Non-pigmented ciliary epithelial cell (primary cell): Measurements from ENCODE around the gene RTN4.

ENCODE experiments used
- DNase-seq: peaks from one replicate; pipeline ENCODE4 v3.0.0-alpha.2; 2010; ENCODE audit warnings: low read depth

The RTN4 gene

DNA sequence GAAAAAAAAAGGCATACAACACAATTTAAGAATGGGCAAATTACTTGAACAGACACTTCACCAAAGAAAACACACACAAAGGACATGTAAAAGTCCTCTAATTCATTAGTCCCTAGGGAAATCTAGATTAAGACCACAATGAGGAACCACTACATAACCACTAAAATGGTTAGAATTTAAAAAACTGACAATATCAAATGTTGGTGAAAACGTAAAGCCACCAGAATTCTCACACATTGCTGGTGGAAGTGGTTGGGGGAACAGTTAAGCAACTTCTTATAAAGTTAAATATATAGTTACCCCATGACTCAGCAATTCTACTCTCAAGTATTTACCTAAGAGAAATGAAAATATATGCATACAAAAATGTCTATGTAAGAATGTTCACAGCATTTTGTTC, 11.8 kb downstream of the RTN4 start:
- no peak for DNase-seq

- DNase-seq, result no peak
Observed at GRCh38 chr2:55035716-55036115, 14.5 kb downstream of the RTN4 start.

- no peak for DNase-seq
Observed at GRCh38 chr2:55033921-55034320, 16.3 kb downstream of the RTN4 start.

DNA sequence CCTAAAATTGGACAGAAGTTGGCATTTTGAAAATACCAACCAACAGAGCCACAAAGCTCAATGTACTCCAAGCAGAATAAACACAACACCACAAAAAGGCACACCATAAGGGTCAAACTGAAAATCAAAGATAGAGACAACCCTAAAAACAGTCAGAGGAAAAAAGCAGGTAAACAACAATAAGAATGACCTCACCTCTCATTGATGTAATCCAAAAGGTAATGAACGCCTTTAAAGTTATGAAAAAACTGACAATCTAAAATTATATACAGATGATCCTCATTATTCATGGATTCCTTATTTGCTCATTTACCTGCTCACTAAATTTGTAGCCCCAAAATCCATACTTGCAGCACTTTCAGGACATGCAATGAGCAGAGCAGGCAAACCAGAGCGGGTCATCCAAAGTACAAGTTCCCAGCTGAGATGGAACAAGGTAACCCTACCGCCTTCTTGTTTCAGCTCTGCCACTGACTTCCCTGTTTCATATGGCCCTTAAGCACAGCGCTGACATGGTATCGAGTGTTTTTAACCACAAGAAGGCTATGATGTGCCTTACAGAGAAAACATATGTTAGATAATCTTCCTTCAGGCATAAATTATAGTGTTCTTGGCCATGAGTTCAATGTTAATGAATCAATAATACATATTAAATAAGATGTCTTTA, 17.0 kb downstream of the RTN4 start:
- no peak for DNase-seq

DNA sequence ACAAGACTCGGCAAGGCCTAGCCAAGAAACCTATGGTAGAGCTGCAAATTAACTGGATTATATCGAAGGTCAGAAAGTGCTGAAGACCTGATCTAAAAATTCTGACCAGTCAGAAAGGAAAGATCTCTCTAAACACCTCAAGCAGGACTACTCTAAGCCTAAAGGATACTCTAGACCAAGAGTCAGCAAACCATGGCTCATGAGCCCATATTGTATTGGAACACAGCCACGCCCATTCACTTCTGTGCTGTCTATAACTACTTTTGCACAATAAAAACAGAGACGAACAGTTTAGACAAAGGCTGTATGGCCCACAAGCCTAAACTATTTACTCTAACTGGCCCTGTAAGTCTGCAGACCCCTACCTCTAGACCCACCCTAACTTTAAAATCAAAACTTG, 18.7 kb downstream of the RTN4 start:
- DNase-seq, result no peak

- DNase-seq, result no peak
Observed at GRCh38 chr2:55030766-55031165, 19.5 kb downstream of the RTN4 start.

- DNase-seq, result no peak
Observed at GRCh38 chr2:55029098-55029497, 21.2 kb downstream of the RTN4 start.

DNA sequence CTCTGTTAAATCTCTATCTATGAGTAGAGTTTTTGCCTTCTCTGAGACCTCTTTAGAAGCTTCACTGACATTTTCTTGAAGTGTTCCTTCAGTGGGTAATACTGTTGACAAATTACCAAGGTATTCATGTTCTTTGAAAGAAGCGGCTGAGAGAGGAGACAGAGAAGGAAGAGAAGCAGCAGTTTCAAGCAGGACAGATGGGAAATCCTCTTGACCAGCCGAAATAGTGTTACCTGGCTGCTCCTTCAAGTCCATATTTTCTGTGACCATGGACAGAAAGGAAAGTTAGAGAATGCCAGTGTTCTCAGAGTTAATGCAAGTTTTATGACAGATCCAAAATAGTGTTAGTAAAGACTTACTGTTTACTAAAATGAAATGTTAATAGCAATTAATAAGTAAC, 23.0 kb downstream of the RTN4 start:
- DNase-seq, result no peak

DNA sequence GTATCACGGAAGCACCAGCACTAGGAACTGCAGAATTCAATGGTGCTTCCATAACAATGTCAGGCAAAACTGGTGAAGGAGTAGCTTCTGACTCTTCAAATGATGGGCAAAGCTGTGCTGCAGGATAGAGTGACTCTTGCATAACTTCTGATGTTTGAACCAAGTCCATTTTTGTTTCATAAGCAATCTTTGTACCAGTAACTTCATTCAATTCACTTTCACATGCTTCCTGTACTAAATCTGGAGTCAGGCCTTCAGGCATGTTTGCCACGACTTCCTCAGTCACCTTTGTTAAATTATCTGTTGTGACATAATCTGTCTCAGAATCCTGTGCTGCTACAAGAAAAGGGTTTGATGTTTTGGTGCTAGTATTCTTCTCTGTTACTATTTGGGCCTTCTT, 24.0 kb downstream of the RTN4 start:
- no peak for DNase-seq

GRCh38 chr2:55025627-55026026, 24.6 kb downstream of the RTN4 start:
- no peak for DNase-seq

GRCh38 chr2:55025082-55025481, 25.2 kb downstream of the RTN4 start:
- DNase-seq, result no peak

DNA sequence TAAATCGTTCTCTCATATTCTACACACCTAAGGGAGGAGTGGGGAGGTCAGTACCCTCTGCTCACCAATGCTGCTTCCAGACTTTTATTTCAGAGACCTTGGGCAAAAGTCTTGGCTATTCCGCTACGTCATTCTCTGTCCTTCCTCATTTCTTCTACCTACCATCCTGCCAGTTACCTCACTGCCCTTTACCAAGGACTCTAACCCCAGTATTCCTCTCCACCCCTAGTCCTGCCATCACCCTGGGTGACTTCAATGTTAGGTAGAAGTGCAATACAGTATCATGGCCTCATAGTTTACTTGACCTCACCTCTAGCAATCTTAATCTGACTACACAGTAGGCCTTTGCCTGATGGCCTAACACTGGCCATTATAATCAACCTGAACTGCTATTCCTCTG, 27.8 kb downstream of the RTN4 start:
- no peak for DNase-seq

- no peak for DNase-seq
Observed at GRCh38 chr2:55019526-55020258, 30.6 kb downstream of the RTN4 start.

DNA sequence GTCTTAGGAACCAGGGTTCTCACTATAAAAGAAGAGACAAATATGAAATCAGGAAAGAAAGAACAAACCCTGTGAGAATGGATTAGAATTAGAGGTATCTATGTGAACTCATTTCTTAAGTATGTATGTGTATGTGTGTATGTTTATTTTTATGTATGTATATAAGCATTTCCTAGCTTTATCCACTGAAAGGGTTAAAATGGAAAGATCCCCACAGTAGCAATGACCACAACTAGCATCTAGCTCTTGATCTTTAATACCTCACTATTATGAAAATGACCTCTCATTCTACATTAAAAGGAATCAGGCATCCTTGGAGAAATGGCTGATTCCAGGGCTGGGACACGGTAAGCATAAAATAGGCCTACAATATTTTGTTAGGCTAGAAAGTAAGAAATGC, 31.6 kb downstream of the RTN4 start:
- no peak for DNase-seq

- no peak for DNase-seq
Observed at GRCh38 chr2:55017880-55018279, 32.4 kb downstream of the RTN4 start.

GRCh38 chr2:55017428-55017827, 32.8 kb downstream of the RTN4 start:
- no peak for DNase-seq

GRCh38 chr2:55014962-55015939, 35.0 kb downstream of the RTN4 start:
- no peak for DNase-seq

DNA sequence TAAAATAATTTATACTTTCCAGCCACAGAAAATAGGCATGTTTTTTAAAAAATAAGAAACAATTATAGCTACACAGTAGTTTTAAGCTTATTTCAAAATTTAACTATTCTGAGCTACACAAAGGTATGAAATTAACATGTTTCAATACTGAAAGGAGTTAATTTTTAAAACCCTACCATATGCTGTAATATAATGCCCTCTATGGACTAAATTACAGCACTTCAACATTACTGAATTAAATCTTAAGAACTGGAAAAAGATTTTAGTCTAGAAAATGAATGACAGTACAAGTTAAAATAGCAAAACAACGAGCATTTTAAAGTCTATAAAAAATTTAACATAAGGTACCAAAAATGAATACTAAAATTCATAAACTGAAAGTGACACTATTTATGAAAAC, 36.3 kb downstream of the RTN4 start:
- DNase-seq, result no peak

DNA sequence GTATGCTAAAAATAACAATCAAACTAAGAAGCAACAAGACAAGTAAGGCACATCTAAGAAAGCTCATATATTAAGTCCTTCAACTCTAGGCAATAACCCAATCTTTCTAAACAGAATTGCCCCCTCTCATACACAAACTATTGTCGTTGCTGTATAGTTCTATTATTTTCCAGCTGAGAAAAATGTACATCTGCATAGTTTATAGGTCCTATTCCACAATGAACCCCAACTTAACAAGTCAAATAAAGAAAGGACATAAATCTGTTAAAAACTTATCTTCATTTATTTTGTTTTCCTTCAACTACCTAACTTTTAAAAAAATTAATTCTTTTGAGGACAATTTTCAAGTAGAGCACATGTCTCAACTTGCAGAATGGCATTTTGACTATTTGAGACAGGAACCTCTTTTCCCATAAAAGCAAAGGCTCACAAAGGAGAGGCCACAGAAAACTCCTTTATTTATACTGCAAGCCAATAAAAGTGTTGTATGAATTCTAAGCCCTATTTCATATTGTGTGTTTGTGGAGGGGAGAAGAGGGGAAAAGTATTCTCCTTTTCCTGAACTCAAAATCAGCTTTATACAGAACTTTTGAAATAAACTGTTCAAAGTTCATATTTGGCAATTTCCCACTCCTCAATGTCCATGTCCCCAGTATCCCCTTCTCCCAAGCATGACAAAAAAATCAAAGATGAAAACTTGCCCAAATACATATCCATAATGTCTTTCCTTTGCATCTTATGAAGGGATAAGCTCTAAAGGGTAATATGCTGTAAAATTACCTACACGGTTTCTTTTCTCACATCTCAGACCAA, 37.4 kb downstream of the RTN4 start:
- no peak for DNase-seq

DNA sequence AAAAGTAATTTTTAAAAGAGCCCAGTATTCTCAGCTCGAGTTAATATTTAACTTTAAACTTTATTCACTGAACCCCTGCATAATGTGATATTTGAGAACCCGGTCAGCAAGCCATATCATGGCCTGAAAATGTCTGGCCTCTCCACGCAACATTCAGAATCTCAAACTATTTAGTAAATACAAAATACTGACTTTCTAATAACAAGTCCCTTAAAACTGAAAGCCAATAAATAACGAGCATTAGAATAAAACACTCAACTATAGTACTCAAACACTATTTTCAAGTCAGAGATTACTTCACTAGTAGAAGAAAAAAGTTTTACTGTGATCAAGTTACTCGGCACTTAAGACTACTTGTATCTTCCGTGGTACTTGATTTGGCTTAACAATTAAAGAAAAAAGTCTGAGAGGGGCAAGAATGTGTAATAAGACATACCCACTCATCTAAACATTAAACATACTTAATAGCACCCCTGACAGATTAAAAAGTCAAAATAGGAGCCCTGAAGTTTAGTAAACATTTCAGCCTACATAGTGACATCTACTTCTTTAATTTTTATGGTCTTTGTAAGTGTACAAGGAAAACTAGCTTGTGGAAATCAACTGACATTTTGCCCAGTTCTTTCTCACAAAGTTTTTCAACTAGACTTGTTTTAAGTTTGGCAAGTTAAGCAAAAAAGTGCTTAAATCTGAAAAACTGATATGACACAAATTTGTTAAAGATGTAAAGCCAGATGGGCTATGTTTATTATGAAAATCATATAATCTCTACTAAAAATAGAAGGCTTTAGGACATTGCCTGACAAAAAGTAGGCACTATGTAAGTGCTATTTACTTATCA, 38.2 kb downstream of the RTN4 start:
- no peak for DNase-seq

DNA sequence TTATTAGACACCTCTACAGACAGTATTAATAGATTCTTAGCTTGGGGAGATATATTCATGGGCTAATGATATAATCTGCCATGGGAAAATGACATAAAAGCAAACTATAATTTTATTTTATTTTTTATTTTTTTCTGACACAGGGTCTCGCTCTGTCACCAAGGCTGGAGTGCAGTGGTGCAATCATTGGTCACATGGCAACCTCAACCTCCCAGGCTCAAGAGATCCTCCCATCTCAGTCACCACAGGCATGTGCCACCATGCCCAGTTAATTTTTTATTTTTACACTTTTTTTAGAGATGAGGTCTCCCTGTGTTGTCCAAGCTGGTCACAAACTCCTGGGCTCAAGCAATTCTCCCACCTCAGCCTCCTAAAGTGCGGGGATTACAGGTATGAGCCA, 39.3 kb downstream of the RTN4 start:
- DNase-seq, result no peak
